ENCODE data around the gene TECPR2. TPM values are rescaled to one million over a fixed set of nuclear protein-coding genes. Genes with fewer than 3 reads are reported as not detected.

TECPR2 gene
- total and polyA plus RNA-seq, 2 of the 13 experiments (the other 11 are each of a cell fraction or from before 2014, with no cell fraction given): 3.5 to 5.7 TPM

DNA sequence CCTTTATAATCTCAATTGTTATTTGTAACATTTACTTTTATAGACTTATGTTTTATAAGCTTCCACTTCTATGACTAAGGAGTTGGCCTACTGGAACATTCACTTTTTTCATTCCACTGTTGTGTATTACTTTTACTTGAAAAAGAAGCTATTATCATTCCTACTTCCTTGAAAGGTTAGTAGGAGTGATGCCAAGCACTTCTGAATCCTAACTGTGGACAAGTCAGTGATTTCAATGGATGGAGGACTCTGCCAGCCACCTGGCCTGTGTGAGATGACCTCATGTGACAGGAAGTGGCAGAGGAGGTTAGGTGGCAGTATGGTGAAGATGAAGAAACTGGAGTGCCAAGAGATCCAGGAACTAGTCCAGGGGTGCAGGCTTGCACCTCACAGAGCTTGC, 46.0 kb downstream of the TECPR2 start:
- Histone ChIP-seq H3K9me3 (ENCODE audit: low read length) (no peaks in the 10 kb centered on the region), H3K4me3 (replicated peaks in 1 of 3; ENCODE audit: insufficient read depth in 1 of 3, low read depth in 2 of 3, low read length in 3 of 3) (no peak overlapping the region), H4K20me1 (ENCODE audit: insufficient read depth, low read length) (no peaks in the 10 kb centered on the region), H3K4me1 (ENCODE audit: insufficient read depth, low read length) (no peaks in the 10 kb centered on the region), H3K4me2 (ENCODE audit: low read depth, low read length) (no peak overlapping the region), H3K79me2 (ENCODE audit: insufficient read depth, low read length) (no peaks in the 10 kb centered on the region), H3K9ac (ENCODE audit: insufficient read depth, low read depth, low read length) (no peak overlapping the region), H3K27ac (ENCODE audit: extremely low read length, insufficient read depth, low read length) (no peak overlapping the region), H3K27me3 (ENCODE audit: control insufficient read depth in 1 of 2, insufficient read depth in 2 of 2, low read length in 2 of 2) (no peaks in the 10 kb centered on the region), H3K36me3 (replicated peaks in 1 of 2; ENCODE audit: control insufficient read depth in 1 of 2, insufficient read depth in 2 of 2, low read length in 2 of 2) (peaks cover 2 to 6% of the 10 kb centered on the region in 2 experiments; a peak in 2 of 5 replicates), H2AFZ (ENCODE audit: low read length) (no peak overlapping the region)
- ATAC-seq (no peak), FAIRE-seq (no peak), DNase-seq (ENCODE audit: low spot score) (no peak)
- BruUV-seq (replicated peaks): no TSS peak
- intact Hi-C loops (cut with micrococcal nuclease; ENCODE audit: unreplicated experiment) (no loop called here), in situ Hi-C loops (cut with HindIII; ENCODE audit: extremely low pct_ligation_motif_present, low pct_unique_long_range_greater_than_20kb) (no loop called here)
- ChIA-PET CTCF (ENCODE audit: low intra/inter-chr PET ratio, low total read pairs) (no interaction called here), POLR2A (no interaction called here)
- TF ChIP-seq ZNF354B (CRISPR knock-in tag; IDR thresholded peaks at IDR 0.05): no peak
- no peak for TF ChIP-seq FOSL1 (CRISPR knock-in tag; IDR thresholded peaks at IDR 0.05; ENCODE audit: borderline replicate concordance)
- no peak for TF ChIP-seq DNMT3B (CRISPR knock-in tag; conservative IDR thresholded peaks at IDR 0.05)
- TF ChIP-seq CCAR2 (optimal IDR thresholded peaks at IDR 0.05; ENCODE audit: low read depth, low read length): no peak
- TF ChIP-seq ZHX1 (CRISPR knock-in tag; IDR thresholded peaks at IDR 0.05; ENCODE audit: low read depth): no peak
- TF ChIP-seq ZNF549 (CRISPR knock-in tag; IDR thresholded peaks at IDR 0.05): no peak
- TF ChIP-seq CREB1 (IDR thresholded peaks at IDR 0.05): no peak
- TF ChIP-seq CREB1 (CRISPR knock-in tag; IDR thresholded peaks at IDR 0.05): no peak
- no peak for TF ChIP-seq STAG1 (CRISPR knock-in tag; IDR thresholded peaks at IDR 0.05)
- TF ChIP-seq, protein P1, sequence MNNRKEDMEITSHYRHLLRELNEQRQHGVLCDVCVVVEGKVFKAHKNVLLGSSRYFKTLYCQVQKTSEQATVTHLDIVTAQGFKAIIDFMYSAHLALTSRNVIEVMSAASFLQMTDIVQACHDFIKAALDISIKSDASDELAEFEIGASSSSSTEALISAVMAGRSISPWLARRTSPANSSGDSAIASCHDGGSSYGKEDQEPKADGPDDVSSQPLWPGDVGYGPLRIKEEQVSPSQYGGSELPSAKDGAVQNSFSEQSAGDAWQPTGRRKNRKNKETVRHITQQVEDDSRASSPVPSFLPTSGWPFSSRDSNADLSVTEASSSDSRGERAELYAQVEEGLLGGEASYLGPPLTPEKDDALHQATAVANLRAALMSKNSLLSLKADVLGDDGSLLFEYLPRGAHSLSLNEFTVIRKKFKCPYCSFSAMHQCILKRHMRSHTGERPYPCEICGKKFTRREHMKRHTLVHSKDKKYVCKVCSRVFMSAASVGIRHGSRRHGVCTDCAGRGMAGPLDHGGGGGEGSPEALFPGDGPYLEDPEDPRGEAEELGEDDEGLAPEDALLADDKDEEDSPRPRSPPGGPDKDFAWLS (CRISPR knock-in tag; IDR thresholded peaks at IDR 0.05; ENCODE audit: borderline replicate concordance): no peak
- no peak for TF ChIP-seq HNF1B (CRISPR knock-in tag; IDR thresholded peaks at IDR 0.05)
- TF ChIP-seq ZNF772 (CRISPR knock-in tag; IDR thresholded peaks at IDR 0.05): no peak
- no peak for TF ChIP-seq ZFYVE20 (CRISPR knock-in tag; IDR thresholded peaks at IDR 0.05; ENCODE audit: borderline replicate concordance, low read depth)
- TF ChIP-seq ZBTB1 (CRISPR knock-in tag; IDR thresholded peaks at IDR 0.05; ENCODE audit: borderline replicate concordance): no peak
- no peak for TF ChIP-seq MTERF4 (CRISPR knock-in tag; IDR thresholded peaks at IDR 0.05)
- no peak for TF ChIP-seq ZNF121 (CRISPR knock-in tag; IDR thresholded peaks at IDR 0.05)
- TF ChIP-seq HNF4A (CRISPR knock-in tag; IDR thresholded peaks at IDR 0.05): no peak
- TF ChIP-seq PHF5A (CRISPR knock-in tag; IDR thresholded peaks at IDR 0.05; ENCODE audit: low read depth, unreplicated experiment): no peak
